GM21737 (cell line): Measurements from ENCODE around the gene TFG.

Experiments used
- ATAC-seq: cut with Tn5 transposase; IDR thresholded peaks from one replicate; pipeline ENCODE4 v1.9.1; 2021; ENCODE audit warnings: mild to moderate bottlenecking, moderate library complexity; ENCODE audit not compliant: unreplicated experiment

TFG gene

DNA sequence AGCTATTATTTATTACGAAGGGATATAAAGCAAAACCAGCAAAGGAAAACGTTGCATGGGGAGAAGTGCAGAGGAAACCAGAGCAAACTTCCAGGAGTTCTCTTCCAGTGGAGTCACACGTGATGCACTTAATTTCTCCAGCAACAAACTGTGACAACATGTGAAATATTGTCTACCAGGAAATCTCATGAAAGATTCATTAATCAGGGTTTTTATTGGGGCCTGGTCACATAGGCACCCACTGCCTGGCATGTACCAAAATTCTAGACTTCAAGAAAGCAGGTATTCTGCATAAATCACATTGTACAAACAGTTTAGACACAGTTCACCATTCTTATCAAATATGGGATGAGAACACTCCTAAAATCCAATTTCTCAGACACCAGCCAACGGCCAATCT, 5.4 kb upstream of the TFG start:
- no peak for ATAC-seq

DNA sequence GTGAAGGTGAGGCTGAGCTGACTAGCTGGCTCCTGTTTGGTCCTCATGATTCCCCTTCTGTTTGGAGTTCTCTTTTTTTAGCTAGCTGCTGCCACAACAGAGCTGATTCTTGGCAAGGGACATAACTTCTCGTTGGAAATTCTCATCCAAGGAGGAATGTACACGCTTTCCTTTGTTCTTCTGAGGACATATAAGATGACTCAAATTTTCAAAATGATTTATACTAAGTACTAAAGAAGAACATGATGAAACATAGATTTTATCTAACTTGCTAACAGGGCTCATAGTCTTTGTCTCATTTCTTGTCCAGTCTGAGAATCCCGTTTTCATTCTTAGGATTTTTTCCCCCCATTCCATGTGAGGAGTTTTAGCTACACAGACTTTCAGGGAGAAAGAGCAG, 2.9 kb upstream of the TFG start:
- ATAC-seq = no peak

GRCh38 chr3:100708644-100708988, 678 bp upstream of the TFG start:
- ATAC-seq = no peak

DNA sequence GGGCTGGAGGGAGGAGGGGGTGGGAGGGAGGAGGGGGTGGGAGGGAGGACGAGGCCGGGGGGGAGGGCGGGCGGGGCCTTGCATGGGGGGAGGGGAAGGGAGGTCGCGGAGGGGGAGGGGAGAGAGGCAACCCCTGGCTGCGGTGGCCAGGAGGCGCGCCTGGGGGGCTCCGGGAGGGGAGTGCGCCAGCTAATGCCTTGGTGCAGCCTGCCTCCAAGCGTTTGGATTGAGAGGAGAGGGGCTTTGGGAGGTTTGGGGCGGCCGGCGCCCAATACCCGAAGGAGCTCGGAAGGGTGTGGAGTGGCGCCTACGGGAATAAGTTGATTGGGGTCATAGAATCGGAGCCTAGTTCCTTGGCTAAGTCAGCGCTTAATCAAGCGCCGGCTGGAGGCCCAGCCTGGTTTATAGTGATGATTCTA, 557 bp downstream of the TFG start:
- no peak for ATAC-seq

DNA sequence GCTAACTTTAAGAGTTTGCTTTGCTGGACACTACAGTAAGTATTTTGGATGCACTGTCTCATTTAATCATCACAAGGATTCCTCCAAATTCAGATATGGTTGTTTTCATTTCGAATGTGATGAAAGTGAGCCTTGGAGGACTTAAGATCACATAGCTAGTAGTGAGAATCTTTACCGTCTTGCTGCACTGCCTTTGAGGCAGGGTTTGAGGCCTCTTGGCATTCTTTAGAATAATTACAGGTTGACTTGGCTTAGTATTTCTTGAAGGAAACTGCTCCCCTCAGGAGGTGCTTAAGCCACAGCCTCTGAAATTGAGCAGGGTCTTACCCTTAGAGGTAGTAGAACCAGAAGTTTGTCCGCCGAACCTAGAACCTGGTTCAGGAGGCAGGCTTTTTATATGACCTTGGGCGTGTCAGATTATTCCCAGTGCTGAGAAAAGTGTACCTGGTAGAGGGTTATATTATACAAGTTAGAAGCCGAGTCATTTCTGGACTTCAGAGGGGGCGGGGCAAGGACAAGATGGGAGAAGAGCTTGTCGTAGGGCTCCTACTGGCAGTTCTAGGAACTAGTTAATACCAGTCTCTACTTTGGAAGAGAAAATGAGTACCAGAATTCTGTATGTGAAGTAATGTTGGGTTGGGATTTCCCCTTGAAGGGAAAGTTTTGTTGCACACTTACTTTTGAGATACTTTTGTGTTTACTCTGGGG, 1.1 kb downstream of the TFG start:
- peak; percentile 27 for ATAC-seq

DNA sequence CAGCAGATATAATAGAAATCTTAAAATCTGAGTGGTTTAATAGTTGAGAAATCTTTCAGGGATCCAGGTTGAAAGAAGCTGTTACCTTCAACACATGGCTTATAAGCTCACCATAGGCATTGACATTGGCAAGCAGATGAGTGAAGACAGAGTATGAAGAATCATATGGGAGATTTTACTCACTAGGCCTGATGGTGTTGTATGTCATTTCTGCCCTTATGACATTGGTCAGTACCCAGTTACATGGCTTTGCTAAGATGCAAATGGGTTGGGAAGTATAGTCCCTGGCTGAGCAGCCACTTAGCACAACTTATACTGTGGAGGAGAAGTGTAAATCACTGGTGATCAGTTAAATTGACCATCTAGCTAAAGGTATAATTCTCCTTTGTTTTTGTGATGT, 5.9 kb downstream of the TFG start:
- no peak for ATAC-seq

- ATAC-seq = no peak
These were observed 7.8 kb downstream of the TFG start for GRCh38 chr3:100717063-100717462.

- ATAC-seq = no peak
These were observed 8.6 kb downstream of the TFG start for GRCh38 chr3:100717637-100718487.

DNA sequence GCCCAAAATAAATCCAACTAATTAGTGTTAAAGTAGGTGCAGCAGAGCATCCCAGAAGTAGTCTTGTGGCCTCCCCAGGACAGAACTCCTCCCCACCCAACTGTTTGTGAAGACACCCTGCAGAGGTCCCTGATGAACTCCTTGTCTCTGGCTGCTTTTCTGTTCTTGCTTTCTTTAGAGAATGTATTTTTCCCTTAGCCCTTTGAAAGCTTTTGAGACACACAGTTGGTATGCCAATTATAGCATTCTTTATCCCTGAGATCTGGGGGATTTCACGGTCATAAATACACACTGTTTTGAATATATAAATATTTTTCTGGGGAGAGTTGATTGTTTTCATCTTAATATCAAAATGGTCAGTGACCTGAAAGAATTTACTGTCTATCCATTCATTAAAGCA, 9.8 kb downstream of the TFG start:
- no peak for ATAC-seq

DNA sequence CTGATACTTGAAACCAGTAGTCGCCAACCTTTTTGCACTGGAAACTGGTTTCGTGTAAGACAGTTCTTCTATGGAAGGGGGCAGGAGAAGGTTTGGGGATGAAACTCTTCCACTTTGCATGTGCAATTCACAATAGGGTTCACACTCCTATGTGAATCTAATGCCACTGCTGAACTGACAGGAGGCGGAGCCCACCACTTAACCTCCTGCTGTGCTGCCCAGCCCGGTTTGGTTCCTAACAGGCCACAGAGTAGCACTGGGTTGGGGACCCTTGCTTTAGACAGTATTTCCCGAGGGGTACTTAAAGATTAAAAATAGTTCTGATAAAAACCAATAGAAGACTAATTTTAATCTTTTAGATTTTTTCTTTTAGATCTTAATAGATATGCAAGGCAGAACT, 11.1 kb downstream of the TFG start:
- no peak for ATAC-seq

GRCh38 chr3:100725935-100726513, 16.7 kb downstream of the TFG start:
- no peak for ATAC-seq

DNA sequence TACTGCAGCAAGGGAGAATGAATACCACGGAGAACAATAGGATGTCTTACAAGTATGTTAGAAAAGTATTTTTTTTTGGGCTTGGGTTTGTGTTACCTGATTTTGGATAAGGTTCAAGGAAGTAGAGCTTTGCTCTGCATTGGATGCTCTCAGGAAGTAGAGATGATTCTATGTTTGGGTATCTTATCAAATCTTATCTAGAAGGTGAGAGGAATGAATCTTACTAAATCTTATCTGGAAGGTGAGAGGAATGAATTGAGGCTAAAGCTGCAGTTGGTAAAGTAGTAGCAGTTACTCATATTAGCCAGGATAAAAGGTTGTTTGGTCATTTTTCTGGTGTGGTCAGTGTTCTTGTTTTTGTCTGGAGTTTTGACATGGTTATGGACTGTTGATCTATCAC, 17.4 kb downstream of the TFG start:
- ATAC-seq = no peak

GRCh38 chr3:100730524-100730923, 21.2 kb downstream of the TFG start:
- ATAC-seq = no peak

DNA sequence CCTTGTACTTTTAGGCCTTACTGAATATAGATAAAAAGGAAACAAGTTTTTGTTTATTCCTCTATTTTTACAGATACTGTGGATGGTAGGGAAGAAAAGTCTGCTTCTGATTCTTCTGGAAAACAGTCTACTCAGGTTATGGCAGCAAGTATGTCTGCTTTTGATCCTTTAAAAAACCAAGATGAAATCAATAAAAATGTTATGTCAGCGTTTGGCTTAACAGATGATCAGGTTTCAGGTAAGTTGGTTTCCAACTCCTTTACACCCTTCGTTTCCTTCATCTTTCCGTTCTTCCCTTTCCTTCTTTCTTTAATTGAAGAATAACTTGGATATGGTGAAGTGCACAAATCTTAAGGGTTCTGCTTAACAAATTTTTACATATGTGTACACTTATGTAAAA, 23.1 kb downstream of the TFG start:
- ATAC-seq = no peak

DNA sequence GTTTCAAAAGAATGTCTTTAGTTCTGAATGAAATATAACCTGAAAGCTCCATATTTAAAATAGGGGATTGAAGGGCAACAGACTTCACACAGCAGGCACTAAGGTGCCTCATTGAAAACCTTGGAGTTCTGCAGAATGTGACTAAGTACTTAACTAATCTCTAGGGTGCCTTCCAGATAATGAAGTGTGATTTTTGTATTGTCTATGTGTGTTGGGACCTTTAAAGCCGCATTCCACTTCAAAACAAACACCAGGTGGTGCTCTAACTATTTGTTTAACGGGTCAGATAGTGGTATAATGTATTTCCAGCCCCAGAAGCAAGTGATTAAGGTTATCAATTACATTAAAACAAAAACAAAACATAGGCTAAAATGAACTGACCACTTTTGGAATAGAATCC, 28.0 kb downstream of the TFG start:
- ATAC-seq = no peak

GRCh38 chr3:100740207-100740606, 30.9 kb downstream of the TFG start:
- ATAC-seq = no peak

DNA sequence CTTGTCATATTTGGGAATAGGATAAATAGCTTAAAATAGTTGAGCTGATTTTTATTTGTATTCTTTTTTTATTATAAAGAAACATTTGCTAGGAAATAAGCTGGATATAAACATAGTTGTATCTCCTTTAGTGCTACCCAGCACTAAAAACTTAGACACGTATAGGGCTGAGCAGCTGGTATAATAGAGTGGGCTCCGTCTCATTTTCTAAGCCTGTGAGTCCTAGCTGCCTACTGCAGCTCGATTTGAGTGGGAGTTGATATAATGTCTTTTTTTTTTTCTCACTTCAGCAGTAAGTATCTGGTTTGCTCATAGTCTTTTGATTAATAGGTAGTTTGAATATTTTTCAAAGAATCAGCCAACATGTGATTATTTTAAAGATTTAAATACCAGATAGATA, 34.2 kb downstream of the TFG start:
- ATAC-seq = no peak

DNA sequence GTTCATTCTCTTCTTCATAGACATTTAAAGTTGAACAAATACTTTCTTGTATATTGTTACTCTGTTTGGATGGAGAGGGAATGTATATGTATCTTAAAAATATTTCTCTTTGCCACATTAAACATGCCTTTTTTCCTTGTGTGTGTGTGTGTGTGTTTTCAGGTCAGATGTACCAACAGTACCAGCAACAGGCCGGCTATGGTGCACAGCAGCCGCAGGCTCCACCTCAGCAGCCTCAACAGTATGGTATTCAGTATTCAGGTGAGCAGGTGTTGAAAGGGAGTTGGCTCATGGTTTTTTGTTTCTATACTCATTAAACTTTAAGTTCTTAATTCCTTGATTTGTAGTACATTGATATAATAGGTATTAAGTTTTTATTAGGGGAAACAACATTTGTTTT, 35.4 kb downstream of the TFG start:
- no peak for ATAC-seq

- ATAC-seq = no peak
These were observed 36.3 kb downstream of the TFG start for GRCh38 chr3:100745617-100746016.

DNA sequence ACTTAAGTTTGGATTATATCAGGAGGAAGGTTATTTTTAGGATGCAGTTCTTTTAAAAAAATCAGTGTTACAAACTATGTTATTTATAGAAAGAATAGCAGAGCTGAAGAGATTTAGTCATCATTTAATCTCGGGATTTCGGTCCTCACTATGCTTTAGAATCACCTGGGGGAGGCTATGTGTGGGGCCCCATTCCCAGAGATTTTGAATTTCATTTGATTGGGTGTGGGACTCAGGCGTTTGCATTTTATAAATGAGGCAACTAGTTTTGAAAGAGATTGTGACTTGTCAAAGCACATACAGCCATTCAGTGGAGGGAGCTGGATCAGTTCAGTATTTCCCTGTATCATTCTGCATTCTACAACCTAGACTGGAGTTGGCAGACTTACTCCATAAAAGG, 36.8 kb downstream of the TFG start:
- ATAC-seq = no peak

DNA sequence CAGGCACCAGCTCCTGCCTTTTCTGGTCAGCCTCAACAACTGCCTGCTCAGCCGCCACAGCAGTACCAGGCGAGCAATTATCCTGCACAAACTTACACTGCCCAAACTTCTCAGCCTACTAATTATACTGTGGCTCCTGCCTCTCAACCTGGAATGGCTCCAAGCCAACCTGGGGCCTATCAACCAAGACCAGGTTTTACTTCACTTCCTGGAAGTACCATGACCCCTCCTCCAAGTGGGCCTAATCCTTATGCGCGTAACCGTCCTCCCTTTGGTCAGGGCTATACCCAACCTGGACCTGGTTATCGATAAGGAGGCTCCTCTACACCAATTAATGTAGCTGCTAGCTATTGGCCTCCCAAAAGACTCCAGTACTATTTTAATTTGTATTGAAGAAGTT, 38.9 kb downstream of the TFG start:
- ATAC-seq = no peak

DNA sequence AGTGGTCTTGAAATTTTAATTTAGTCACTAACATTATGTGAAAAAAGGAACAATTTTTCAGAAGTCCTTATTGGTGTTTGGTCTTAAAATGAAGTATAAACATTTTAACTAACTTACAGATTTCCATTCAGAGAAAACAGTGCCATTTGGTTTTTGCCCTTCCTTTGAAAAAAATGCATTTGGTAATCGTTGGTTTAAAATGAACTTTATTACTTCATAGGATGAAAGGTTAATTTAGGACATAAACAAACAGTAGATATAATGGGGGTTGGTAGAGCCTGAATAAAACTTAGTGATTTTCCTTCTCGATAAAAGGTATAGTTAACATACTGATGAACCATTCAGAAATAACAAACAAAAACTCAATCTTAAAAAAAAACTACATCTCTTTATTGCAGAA, 39.7 kb downstream of the TFG start:
- ATAC-seq = no peak
